Effector memory CD8-positive, alpha-beta T cell (primary cell): ENCODE data around the gene CACNA1D.

Experiments used
- ATAC-seq: fragments of 150-1000 bp; cut with Tn5 transposase; replicated peaks from 2 replicates; pipeline ENCODE4 v1.10.0; 2021; ENCODE audit warnings: mild to moderate bottlenecking, moderate library complexity
- DNase-seq, 3 experiments: peaks; one replicate each; pipeline ENCODE4 v3.0.0; 2021
- H3K27ac Mint-ChIP-seq, 2 donors: one replicate each; pipeline ENCODE4 v1.8.0; 2022; ENCODE audit warnings: mild to moderate bottlenecking in 2 of 2, mixed read lengths in 2 of 2, moderate library complexity in 2 of 2
- H3K27me3 Mint-ChIP-seq, 2 donors: one replicate each; pipeline ENCODE4 v1.8.0; 2022; ENCODE audit warnings: mixed read lengths in 2 of 2
- H3K36me3 Mint-ChIP-seq: one replicate; pipeline ENCODE4 v1.8.0; 2022; ENCODE audit warnings: mild to moderate bottlenecking, moderate library complexity, mixed read lengths; ENCODE audit not compliant: insufficient read depth
- H3K4me1 Mint-ChIP-seq, 2 donors: one replicate each; pipeline ENCODE4 v1.8.0; 2022; ENCODE audit warnings: low read depth in 2 of 2, mixed read lengths in 2 of 2
- H3K4me3 Mint-ChIP-seq, 2 donors: one replicate each; pipeline ENCODE4 v1.8.0; 2022; ENCODE audit warnings: mild to moderate bottlenecking in 2 of 2, mixed read lengths in 2 of 2, moderate library complexity in 2 of 2
- H3K9me3 Mint-ChIP-seq, 2 donors: one replicate each; pipeline ENCODE4 v1.8.0; 2022; ENCODE audit warnings: mixed read lengths in 2 of 2

CACNA1D gene

DNA sequence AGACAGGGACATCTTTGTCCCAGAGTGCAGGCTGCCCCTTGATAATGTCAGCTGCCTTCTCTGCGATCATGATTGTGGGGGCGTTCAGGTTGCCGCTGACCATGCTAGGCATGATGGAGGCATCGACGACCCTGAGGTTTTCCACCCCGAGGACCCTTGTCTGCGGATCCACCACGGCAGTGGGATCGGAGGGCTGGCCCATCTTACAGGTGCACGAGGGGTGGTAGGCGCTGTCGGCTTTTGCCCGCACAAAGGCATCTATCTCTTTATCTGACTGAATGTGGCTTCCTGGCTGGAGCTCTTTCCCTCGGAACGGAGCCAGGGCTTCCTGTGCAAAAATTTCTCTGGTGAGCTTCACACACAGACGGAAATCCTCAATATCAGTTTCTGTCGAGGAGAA, 323.4 kb downstream of the CACNA1D start:
- H3K9me3 Mint-ChIP-seq, result no peaks in the 10 kb centered on the region
- ATAC-seq, result no peak
- H3K27ac Mint-ChIP-seq, result peak overlapping the region in 1 of 2 donors; percentile 12
- peaks cover 0 to 24% of the 10 kb centered on the region in 2 donors for H3K27me3 Mint-ChIP-seq
- peaks cover 0 to 5% of the 10 kb centered on the region in 2 donors for H3K4me1 Mint-ChIP-seq
- H3K4me3 Mint-ChIP-seq, result peak overlapping the region in 1 of 2 donors; percentile 54
- DNase-seq, result no peak
- H3K36me3 Mint-ChIP-seq, result peaks cover 3% of the 10 kb centered on the region

DNA sequence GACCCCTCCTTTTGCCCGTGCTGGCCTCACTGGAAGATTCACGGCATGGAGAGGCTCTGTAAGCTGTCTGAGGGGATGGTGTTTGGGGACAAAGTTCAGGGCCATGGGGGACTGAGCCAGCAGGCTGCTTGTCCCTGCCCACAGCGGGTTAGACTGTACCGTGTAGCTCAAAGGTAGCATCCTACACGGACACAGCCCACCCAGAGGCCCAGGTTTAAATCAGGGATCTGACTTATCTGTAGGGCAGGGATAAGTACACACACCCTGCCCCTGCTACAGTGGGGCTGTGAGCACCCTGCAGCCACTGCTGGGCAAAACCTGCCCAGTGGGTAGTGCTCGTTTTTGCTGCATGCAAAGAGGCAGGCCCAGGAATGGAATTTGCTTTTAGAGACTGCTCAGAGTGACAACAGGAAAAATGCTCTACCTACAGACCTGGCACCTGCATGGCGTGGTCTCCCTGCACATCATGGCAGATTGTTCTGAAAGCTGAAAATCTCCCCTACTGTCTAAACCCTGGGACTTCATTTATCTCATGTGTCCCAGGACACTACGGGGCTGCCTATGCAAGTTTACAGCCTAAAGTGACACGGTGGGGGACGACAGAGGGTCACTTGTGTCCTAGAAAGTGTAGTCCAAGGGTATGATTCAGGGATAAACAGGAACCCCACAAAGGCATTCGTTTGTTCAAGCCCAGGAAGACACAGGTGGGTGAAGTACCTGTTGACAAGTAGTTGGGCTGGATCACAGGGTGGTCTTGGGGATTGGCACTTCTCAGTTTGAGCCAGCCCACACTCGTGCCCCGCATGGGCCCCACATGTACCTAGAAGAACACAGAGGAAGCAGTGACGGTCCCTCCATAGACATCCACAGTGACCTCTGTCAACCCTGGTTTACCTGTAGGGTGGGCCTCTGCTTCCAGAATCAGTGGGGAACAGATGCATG, 324.1 kb downstream of the CACNA1D start:
- H3K36me3 Mint-ChIP-seq, result peaks cover 3% of the 10 kb centered on the region

DNA sequence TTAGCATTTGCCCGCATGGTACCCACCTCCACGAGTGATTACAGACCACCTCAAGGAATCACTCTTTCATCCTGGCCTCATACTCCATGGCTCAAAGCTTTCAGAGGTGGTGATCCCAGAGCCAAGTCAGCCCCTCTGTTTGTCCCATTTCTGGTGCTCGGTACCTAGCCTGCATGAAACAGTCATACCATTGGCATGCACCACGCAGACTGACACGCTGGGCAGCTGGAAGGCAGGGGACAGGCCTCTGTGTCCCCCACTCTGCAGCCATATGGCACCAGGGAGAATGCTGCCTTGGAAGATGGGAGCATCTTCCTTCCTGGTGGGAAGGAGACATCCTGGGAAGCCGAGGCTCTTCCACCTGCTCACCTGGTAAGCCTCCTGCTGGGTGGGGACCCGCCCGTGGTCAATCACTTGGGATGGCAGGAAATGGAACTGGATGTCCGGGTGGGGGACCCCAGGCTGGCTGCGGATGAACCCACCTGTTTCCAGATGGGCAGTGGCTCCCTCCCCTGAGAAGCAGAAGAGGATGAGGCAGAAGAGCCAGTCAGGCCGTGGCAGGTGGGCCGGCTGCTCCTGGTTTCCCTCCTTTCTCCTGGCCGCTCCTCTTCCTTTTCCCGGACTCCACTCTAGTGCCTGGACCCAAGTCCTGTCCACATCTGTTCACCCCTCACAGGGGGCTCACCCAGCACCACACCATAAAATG, 324.9 kb downstream of the CACNA1D start:
- DNase-seq (no peak), ATAC-seq (no peak)
- peaks cover 3% of the 10 kb centered on the region for H3K36me3 Mint-ChIP-seq
- peaks cover 0 to 29% of the 10 kb centered on the region in 2 donors for H3K27me3 Mint-ChIP-seq
- peaks cover 0 to 5% of the 10 kb centered on the region in 2 donors for H3K4me1 Mint-ChIP-seq
- H3K4me3 Mint-ChIP-seq, result no peak overlapping the region
- no peak overlapping the region for H3K27ac Mint-ChIP-seq
- no peaks in the 10 kb centered on the region for H3K9me3 Mint-ChIP-seq

More for the DNA sequence above, 324.1 kb downstream of the CACNA1D start:
- peak overlapping the region in 1 of 2 donors; percentile 12 for H3K27ac Mint-ChIP-seq
- peaks cover 0 to 5% of the 10 kb centered on the region in 2 donors for H3K4me1 Mint-ChIP-seq
- H3K27me3 Mint-ChIP-seq, result peaks cover 0 to 24% of the 10 kb centered on the region in 2 donors
- ATAC-seq (no peak), DNase-seq (no peak)
- H3K4me3 Mint-ChIP-seq, result peak overlapping the region in 1 of 2 donors; percentile 54
- no peaks in the 10 kb centered on the region for H3K9me3 Mint-ChIP-seq

- Mint-ChIP-seq H3K4me1 (peaks cover 0 to 5% of the 10 kb centered on the region in 2 donors), H3K36me3 (peaks cover 3% of the 10 kb centered on the region), H3K4me3 (no peak overlapping the region), H3K27me3 (peaks cover 0 to 30% of the 10 kb centered on the region in 2 donors), H3K27ac (no peak overlapping the region), H3K9me3 (no peaks in the 10 kb centered on the region)
- no peak for DNase-seq
- ATAC-seq, result no peak
Measured at GRCh38 chr3:53820084-53820483, 325.7 kb downstream of the CACNA1D start.

- ATAC-seq, result no peak
- Mint-ChIP-seq H3K27ac (no peak overlapping the region), H3K9me3 (no peaks in the 10 kb centered on the region), H3K27me3 (peaks cover 0 to 30% of the 10 kb centered on the region in 2 donors), H3K4me1 (peaks cover 0 to 5% of the 10 kb centered on the region in 2 donors), H3K4me3 (no peak overlapping the region), H3K36me3 (peaks cover 3% of the 10 kb centered on the region)
- DNase-seq, result no peak
Measured at GRCh38 chr3:53820756-53821580, 326.6 kb downstream of the CACNA1D start.

DNA sequence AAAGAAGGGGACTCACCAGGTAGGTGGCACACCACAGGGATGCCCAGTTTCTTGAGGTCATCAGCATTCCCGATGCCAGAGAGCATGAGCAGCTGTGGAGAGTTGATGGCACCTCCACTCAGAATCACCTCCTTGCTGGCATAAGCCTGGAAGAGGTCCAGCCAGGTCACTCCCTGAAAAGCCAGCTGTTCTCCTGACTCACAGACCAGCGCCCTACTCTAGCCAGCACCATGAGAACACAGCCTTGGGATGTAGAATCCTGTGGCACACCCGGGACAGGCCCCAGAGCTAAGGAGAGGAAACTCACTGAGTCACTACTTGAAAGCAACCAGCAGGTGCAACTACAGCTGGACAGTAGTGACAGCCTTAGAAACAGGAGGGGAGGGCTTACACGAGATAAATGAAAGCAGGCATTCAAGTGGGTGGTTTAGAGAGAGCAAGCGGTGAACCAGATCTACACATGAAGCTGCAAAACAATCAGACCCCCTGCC, 327.3 kb downstream of the CACNA1D start:
- peaks cover 0 to 5% of the 10 kb centered on the region in 2 donors for H3K4me1 Mint-ChIP-seq

GRCh38 chr3:53822331-53822741, 327.9 kb downstream of the CACNA1D start:
- DNase-seq (no peak), ATAC-seq (no peak)
- Mint-ChIP-seq H3K27me3 (peaks cover 0 to 27% of the 10 kb centered on the region in 2 donors), H3K4me3 (no peak overlapping the region), H3K9me3 (no peaks in the 10 kb centered on the region), H3K36me3 (no peaks in the 10 kb centered on the region), H3K4me1 (peaks cover 0 to 5% of the 10 kb centered on the region in 2 donors), H3K27ac (no peak overlapping the region)

More for the DNA sequence above, 327.3 kb downstream of the CACNA1D start:
- Mint-ChIP-seq H3K27me3 (peaks cover 0 to 30% of the 10 kb centered on the region in 2 donors), H3K36me3 (peaks cover 2% of the 10 kb centered on the region), H3K27ac (no peak overlapping the region), H3K9me3 (no peaks in the 10 kb centered on the region), H3K4me3 (no peak overlapping the region)
- DNase-seq (no peak), ATAC-seq (no peak)

DNA sequence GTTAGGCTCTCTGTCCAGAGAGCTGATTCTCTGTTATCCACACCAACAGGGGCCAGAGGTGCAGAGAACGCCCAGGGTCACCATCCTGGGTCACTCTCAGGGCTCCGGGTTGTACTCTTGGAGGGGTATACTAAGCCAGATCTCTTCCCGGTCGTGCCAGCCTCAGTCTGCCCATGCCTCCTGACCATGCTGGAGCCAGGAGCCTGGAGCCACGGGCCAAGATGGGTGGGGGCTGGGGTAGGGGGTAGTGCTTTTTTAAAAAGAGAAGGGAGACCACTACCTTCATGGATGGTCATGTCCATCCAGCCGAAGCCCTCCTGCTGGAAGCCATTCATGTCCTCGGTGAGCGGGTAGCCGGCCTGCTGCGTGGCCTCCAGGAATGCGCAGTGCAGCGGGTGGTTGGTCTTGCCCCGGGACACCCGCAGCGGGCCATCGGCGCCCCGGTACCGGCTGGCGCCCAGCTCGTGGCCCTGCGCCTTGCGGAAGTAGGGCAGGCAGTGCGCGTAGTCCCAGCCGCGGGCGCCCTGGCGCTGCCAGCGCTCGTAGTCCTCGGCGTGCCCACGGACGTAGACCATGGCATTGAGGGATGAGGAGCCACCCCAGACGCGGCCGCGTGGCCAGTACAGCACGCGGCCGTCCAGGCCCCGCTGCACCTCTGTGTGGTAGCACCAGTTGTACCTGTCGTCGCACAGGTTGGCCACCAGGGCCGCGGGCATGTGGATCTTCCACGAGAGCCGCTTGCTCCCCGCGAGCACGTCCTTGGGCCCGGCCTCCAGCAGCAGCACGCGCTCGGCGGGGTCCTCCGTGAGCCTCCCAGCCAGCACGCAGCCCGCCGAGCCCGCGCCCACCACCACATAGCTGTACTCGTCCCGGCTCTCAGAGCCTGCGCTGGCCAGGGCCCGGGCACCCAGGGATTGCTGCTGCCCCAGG, 328.9 kb downstream of the CACNA1D start:
- no peak for DNase-seq
- H3K4me1 Mint-ChIP-seq, result no peaks in the 10 kb centered on the region
- no peak overlapping the region for H3K27ac Mint-ChIP-seq
- H3K9me3 Mint-ChIP-seq, result no peaks in the 10 kb centered on the region
- peaks cover 0 to 18% of the 10 kb centered on the region in 2 donors for H3K27me3 Mint-ChIP-seq
- ATAC-seq, result no peak
- H3K4me3 Mint-ChIP-seq, result no peak overlapping the region
- no peaks in the 10 kb centered on the region for H3K36me3 Mint-ChIP-seq

DNA sequence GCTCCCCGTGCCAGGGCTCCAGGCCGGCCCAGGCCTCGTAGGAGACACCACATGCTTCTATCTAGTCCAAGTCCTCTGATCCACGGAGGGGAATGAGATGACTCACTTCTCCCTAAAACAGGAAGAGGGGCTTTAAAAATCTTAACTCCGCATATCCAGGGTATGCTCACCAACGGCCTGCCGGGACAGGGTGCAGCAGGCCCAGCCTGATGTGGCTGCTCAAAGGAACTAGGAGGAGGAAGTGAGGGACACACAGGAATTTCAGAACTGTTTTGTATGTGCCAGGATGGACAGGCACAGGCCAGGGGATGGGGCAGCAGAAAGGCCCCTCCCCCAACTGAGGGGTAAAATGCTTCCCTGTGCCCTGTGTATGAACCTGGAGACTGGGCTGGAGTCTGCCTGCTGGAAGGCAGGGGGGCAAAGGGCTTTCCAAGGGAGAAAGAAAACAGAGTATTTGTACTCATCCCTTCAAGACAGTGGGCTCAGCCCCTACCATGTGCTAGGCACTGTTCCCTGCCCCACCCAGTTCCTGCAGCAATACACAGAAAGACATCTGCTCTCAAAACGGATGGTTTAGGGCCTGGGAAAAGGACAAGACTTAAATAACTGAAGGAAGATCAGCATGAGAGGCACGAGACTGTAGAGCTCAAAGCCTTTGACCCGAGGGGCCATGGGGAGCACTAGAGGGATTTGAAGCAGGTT, 329.7 kb downstream of the CACNA1D start:
- Mint-ChIP-seq H3K36me3 (no peaks in the 10 kb centered on the region), H3K27me3 (peaks cover 0 to 12% of the 10 kb centered on the region in 2 donors), H3K4me1 (no peaks in the 10 kb centered on the region), H3K27ac (no peak overlapping the region), H3K9me3 (no peaks in the 10 kb centered on the region), H3K4me3 (no peak overlapping the region)
- no peak for ATAC-seq
- no peak for DNase-seq

DNA sequence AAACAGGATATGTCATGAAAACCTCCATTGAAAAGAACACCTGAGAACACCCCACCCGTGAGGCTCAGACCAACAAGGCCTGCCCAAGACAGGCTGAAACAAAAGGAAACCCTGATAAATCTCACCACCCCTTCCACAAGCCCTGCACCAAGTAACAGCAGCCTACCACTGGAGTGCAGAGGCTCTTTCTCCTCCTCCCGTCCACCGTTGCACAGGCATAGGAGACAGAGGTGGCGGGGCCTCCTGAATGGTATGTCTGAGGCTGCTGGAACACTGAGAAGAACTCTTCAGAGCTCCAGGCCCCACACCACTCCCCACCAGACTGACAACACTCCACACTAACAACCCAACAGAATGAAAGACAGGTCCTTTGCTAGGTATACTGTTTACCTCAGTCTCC, 330.4 kb downstream of the CACNA1D start:
- Mint-ChIP-seq H3K9me3 (no peaks in the 10 kb centered on the region), H3K4me3 (no peak overlapping the region), H3K36me3 (no peaks in the 10 kb centered on the region), H3K27ac (no peak overlapping the region), H3K27me3 (peaks cover 0 to 9% of the 10 kb centered on the region in 2 donors), H3K4me1 (no peaks in the 10 kb centered on the region)
- ATAC-seq (no peak), DNase-seq (no peak)

DNA sequence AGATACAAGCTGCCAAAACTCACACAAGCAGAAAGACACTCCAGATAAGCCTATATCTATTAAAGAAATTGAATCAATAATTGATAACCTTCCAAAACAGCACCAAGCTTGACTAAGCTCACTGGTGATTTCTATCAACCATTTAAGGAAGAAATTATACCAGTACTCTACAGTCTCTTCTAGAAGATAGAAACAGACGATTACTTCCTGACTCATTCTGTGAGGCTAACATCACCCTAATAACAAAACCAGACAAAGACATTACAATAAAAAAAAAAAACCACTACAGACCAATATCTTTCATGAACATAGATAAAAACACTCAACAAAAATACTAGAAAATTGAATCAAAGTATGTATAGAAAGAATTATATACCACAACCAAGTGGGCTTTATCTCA, 331.6 kb downstream of the CACNA1D start:
- no peaks in the 10 kb centered on the region for H3K4me1 Mint-ChIP-seq
- no peak overlapping the region for H3K27ac Mint-ChIP-seq
- H3K27me3 Mint-ChIP-seq, result peaks cover 0 to 6% of the 10 kb centered on the region in 2 donors
- no peak overlapping the region for H3K4me3 Mint-ChIP-seq
- DNase-seq, result no peak
- no peak for ATAC-seq
- no peaks in the 10 kb centered on the region for H3K9me3 Mint-ChIP-seq
- H3K36me3 Mint-ChIP-seq, result no peaks in the 10 kb centered on the region

- no peaks in the 10 kb centered on the region for H3K36me3 Mint-ChIP-seq
- ATAC-seq (no peak), DNase-seq (no peak)
- H3K4me1 Mint-ChIP-seq, result no peaks in the 10 kb centered on the region
- H3K9me3 Mint-ChIP-seq, result no peaks in the 10 kb centered on the region
- H3K27ac Mint-ChIP-seq, result no peak overlapping the region
- peaks cover 0 to 6% of the 10 kb centered on the region in 2 donors for H3K27me3 Mint-ChIP-seq
- H3K4me3 Mint-ChIP-seq, result no peak overlapping the region
Measured at GRCh38 chr3:53828581-53828980, 334.2 kb downstream of the CACNA1D start.
